ENCODE data around the gene MYO19. TPM values are rescaled to one million over a fixed set of nuclear protein-coding genes. Genes with fewer than 3 reads are reported as not detected.

Gene MYO19, protein sequence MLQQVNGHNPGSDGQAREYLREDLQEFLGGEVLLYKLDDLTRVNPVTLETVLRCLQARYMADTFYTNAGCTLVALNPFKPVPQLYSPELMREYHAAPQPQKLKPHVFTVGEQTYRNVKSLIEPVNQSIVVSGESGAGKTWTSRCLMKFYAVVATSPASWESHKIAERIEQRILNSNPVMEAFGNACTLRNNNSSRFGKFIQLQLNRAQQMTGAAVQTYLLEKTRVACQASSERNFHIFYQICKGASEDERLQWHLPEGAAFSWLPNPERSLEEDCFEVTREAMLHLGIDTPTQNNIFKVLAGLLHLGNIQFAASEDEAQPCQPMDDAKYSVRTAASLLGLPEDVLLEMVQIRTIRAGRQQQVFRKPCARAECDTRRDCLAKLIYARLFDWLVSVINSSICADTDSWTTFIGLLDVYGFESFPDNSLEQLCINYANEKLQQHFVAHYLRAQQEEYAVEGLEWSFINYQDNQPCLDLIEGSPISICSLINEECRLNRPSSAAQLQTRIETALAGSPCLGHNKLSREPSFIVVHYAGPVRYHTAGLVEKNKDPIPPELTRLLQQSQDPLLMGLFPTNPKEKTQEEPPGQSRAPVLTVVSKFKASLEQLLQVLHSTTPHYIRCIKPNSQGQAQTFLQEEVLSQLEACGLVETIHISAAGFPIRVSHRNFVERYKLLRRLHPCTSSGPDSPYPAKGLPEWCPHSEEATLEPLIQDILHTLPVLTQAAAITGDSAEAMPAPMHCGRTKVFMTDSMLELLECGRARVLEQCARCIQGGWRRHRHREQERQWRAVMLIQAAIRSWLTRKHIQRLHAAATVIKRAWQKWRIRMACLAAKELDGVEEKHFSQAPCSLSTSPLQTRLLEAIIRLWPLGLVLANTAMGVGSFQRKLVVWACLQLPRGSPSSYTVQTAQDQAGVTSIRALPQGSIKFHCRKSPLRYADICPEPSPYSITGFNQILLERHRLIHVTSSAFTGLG
- total RNA-seq: 10 to 100 TPM; 10.1 to 19.2 (median 13.7) TPM
- polyA plus RNA-seq: 10 to 100 TPM; 13.9 to 28.7 (median 15.2) TPM
- long read RNA-seq, donor 1, partial matches to known transcripts: 2 of 8 reads
- long read RNA-seq, donor 1, other reads (novel, unspliced or antisense): 5 of 8 reads
- long read RNA-seq, donor 2, transcript MYO19-225 (11 exons, 1,640 nt): major isoform, 9 of 16 reads
- long read RNA-seq, donor 2, partial matches to known transcripts: 0 of 16 reads
- long read RNA-seq, donor 2, other reads (novel, unspliced or antisense): 7 of 16 reads

DNA sequence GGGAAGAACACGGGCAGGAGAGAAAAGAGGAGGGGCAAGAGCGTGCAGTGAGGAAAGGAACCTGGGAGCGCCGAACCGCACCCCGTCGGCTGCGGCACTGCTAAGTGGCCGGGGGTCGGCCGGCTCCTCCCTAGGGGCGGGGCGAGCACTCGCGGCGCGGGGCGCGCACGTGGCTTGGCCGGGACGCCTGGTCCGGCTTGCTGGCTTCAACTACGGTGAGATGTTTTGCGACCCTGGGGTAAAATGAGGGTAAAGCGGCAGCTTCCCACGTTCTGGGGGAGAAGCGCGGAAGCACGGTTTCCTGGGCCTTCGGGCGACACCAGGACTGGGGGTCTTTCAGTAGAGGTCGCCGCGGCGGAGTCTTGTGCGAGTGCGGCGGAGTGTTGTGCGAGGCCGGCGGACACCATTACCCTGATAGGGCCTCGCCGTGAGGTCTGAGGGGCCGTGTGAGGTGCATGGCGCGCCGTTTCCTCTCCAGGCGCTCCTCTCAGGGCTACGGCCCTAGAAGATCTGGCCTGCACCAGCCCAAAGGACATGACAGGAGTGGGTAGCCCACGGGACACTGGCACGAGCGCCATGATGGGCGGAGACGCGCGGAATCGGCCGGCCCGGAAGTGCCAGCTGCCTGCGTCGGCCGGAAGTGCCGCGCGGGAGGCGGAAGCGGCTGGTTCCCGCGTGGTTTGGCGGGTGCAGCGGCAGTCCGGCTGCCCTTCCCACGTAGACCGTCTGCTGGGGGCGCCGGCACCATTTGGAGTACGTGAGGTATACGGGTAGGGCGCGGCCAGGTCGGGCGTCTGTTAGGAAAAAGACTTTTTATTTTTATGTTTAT is at the start of gene MYO19, which contains the start of gene PIGW:
Gene MYO19 (minus strand): TSS at position 29 of the 829 bp plus-strand sequence. CDS start 2,330 bp downstream, outside the sequence.
Gene PIGW (plus strand): TSS at position 148 of the 829 bp plus-strand sequence. CDS start 2,115 bp downstream, outside the sequence.
- WGBS, 3 donors: 0% methylated on average over 76 to 83 of the region's 83 CpGs
- peak within 1 kb of the TSS; percentile 100 for H3K27ac ChIP-seq
- H3K9me3 ChIP-seq: no peaks in the 10 kb centered on the region
- DNase-seq (peak; percentile 92 to 95), ATAC-seq (peak; percentile 91 to 94 (median 94))
- intact Hi-C loops (cut with DNase I): loop anchor here (5.0 to 10.0 kb wide), 3 partner anchors 53 to 410 kb away; partner anchors contain the start of genes AATF (in 1 of the 2) and MRM1 (in 1 of the 2)
- H3K4me3 ChIP-seq: peak within 1 kb of the TSS; percentile 92
- peaks cover 9 to 65% of the 10 kb centered on the region in 2 donors for H3K36me3 ChIP-seq (ENCODE audit: insufficient read depth in 1 of 2, low read depth in 1 of 2)
- peaks cover 8% of the 10 kb centered on the region for H3K4me1 ChIP-seq
- no peaks in the 10 kb centered on the region for H3K27me3 ChIP-seq (ENCODE audit: insufficient read depth in 3 of 3, low read length in 2 of 3)
- TF ChIP-seq, protein P1, sequence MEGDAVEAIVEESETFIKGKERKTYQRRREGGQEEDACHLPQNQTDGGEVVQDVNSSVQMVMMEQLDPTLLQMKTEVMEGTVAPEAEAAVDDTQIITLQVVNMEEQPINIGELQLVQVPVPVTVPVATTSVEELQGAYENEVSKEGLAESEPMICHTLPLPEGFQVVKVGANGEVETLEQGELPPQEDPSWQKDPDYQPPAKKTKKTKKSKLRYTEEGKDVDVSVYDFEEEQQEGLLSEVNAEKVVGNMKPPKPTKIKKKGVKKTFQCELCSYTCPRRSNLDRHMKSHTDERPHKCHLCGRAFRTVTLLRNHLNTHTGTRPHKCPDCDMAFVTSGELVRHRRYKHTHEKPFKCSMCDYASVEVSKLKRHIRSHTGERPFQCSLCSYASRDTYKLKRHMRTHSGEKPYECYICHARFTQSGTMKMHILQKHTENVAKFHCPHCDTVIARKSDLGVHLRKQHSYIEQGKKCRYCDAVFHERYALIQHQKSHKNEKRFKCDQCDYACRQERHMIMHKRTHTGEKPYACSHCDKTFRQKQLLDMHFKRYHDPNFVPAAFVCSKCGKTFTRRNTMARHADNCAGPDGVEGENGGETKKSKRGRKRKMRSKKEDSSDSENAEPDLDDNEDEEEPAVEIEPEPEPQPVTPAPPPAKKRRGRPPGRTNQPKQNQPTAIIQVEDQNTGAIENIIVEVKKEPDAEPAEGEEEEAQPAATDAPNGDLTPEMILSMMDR (IDR thresholded peaks at IDR 0.05): peak; percentile 14

DNA sequence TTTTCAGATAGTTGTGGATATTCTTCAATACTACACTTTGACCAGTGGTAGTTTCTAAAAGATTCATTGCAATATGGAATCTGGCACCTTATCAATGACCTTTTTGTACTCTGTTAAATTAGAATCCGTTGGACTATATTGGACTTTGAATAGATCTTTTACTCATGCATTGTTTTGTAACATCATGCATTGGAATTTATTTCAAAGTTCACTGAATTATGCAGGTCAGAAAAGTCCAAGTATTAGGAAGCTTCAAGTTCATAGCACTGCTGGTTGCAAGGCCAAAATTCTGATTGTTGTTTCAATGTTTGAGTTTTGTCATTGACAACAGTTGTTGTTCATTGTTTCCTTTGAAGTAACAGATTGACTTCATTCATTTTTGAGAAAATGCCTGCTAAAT is 49.1 kb upstream of the MYO19 start:
- H3K27me3 ChIP-seq (ENCODE audit: insufficient read depth in 3 of 3, low read length in 2 of 3): no peaks in the 10 kb centered on the region
- H3K27ac ChIP-seq: no peak overlapping the region
- WGBS, 3 donors: 32 to 55% (median 53%) methylated on average over 1 of the region's 1 CpG
- H3K9me3 ChIP-seq: no peaks in the 10 kb centered on the region
- TF ChIP-seq, protein P1 (IDR thresholded peaks at IDR 0.05): no peak
- H3K36me3 ChIP-seq (ENCODE audit: insufficient read depth in 1 of 2, low read depth in 1 of 2): peaks cover 11 to 99% of the 10 kb centered on the region in 2 donors
- DNase-seq (no peak), ATAC-seq (no peak)
- intact Hi-C loops (cut with DNase I): no loop called here
- no peak overlapping the region for H3K4me3 ChIP-seq
- no peaks in the 10 kb centered on the region for H3K4me1 ChIP-seq

DNA sequence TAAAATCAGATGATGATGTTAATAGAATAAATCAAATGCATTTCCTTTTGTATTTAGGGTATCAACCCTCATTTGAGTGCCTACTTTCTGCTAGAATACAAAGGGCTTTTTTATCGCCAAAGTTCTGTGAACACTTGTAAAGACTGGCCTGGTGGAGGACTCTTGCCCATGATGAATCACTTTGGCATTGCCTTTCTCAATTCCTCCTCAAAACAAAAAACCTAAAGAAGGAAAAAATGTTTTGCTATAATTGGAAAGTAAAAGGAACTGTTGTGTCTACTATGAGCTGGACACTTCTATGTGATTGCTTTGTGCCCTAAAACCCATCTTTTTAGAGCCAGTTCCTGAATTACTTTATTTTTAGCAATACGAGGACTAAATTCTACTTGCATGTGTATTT is 44.0 kb upstream of the MYO19 start:
- TF ChIP-seq, protein P1 (IDR thresholded peaks at IDR 0.05): no peak
- H3K4me3 ChIP-seq: no peak overlapping the region
- intact Hi-C loops (cut with DNase I): no loop called here
- ATAC-seq (no peak), DNase-seq (no peak)
- H3K27me3 ChIP-seq (ENCODE audit: insufficient read depth in 3 of 3, low read length in 2 of 3): no peaks in the 10 kb centered on the region
- no peak overlapping the region for H3K27ac ChIP-seq
- no peaks in the 10 kb centered on the region for H3K4me1 ChIP-seq
- H3K36me3 ChIP-seq (ENCODE audit: insufficient read depth in 1 of 2, low read depth in 1 of 2): peaks cover 9 to 86% of the 10 kb centered on the region in 2 donors
- H3K9me3 ChIP-seq: no peaks in the 10 kb centered on the region
- 88 to 91% (median 89%) methylated on average over 2 of the region's 2 CpGs for WGBS, 3 donors

DNA sequence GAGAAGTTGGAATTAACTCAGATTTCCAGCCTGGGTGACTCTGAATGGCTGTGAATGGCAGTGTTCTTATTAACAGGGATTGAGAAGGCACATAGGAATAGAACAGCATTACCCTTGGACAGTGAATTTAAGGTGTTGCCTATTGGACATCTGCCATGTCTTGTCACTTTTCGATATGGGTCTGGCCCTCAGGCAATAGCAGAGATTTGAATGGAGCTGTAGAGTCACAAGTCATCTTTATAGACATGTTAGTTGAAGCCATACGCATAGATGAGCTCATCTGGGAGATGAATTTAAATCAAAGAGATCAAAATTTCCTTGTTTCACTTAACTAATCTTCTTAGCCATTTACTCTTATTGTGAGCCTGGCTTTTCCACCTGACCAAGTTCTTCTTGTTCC is 42.1 kb upstream of the MYO19 start:
- peaks cover 9 to 86% of the 10 kb centered on the region in 2 donors for H3K36me3 ChIP-seq (ENCODE audit: insufficient read depth in 1 of 2, low read depth in 1 of 2)
- TF ChIP-seq, protein P1 (IDR thresholded peaks at IDR 0.05): no peak
- DNase-seq (no peak), ATAC-seq (no peak)
- H3K4me1 ChIP-seq: no peaks in the 10 kb centered on the region
- H3K4me3 ChIP-seq: no peak overlapping the region
- intact Hi-C loops (cut with DNase I): no loop called here
- H3K9me3 ChIP-seq: no peaks in the 10 kb centered on the region
- no peak overlapping the region for H3K27ac ChIP-seq
- WGBS, 3 donors: 86 to 89% (median 89%) methylated on average over 2 of the region's 2 CpGs
- H3K27me3 ChIP-seq (ENCODE audit: insufficient read depth in 3 of 3, low read length in 2 of 3): no peaks in the 10 kb centered on the region
